B cell (primary cell): ENCODE measurements around the gene IFNLR1. TPM values are rescaled to one million over a fixed set of nuclear protein-coding genes. Genes with fewer than 3 reads are reported as not detected.

ENCODE experiments used
- ATAC-seq: fragments of 200-7000 bp; cut with Tn5 transposase; one replicate; pipeline ENCODE4 v1.10.0; 2021; ENCODE audit warnings: low read depth, mild to moderate bottlenecking, moderate number of reproducible peaks, moderate library complexity
- CTCF ChIA-PET: fragments of 350-600 bp; sonication (Branson Sonifier 250); formaldehyde crosslinking; loops from one replicate; lab custom pipeline; 2021; ENCODE audit warnings: antibody characterized with exemption, inconsistent platforms; lab: Charles Lee
- POLR2A ChIA-PET: fragments of 350-600 bp; sonication (Branson Sonifier 250); formaldehyde crosslinking; loops from one replicate; lab custom pipeline; 2021; ENCODE audit warnings: antibody characterized with exemption; lab: Charles Lee
- DNase-seq: peaks from one replicate; pipeline ENCODE4 v3.0.0; 2013
- H2AFZ ChIP-seq: 2 replicates; pipeline ENCODE4 v1.6.1; 2012; ENCODE audit warnings: mild to moderate bottlenecking, low read depth, low read length; ENCODE audit not compliant: insufficient read depth, poor library complexity, severe bottlenecking
- H3K27ac ChIP-seq, 2 donors: 1 replicate in 1 of 2; 2 replicates in 1 of 2; pipeline ENCODE4 v1.5.1; 2012 to 2013; ENCODE audit warnings: low read length in 2 of 2, mild to moderate bottlenecking in 2 of 2, moderate library complexity in 1 of 2
- H3K27me3 ChIP-seq, 4 experiments: fragments of 200-600 bp in 1 of 4; sonication (generic) in 1 of 4; replicated peaks in 1 of 4; 1 replicate in 2 of 4; 2 replicates in 2 of 4; pipeline versions ENCODE4 v1.6.1 to v1.7.0; 2013 to 2016; ENCODE audit warnings: low read length in 3 of 4, mild to moderate bottlenecking in 2 of 4, mixed read lengths in 1 of 4, moderate library complexity in 1 of 4; ENCODE audit not compliant: insufficient read depth in 4 of 4, control insufficient read depth in 3 of 4; ENCODE audit errors: control extremely low read depth in 1 of 4
- H3K36me3 ChIP-seq, 2 experiments: replicated peaks in 1 of 2; 1 replicate in 1 of 2; 2 replicates in 1 of 2; pipeline versions ENCODE4 v1.6.1 to v1.7.1; 2013; ENCODE audit warnings: low read length in 1 of 2; ENCODE audit not compliant: insufficient read depth in 2 of 2, control insufficient read depth in 1 of 2; ENCODE audit errors: control extremely low read depth in 1 of 2, extremely low read depth in 1 of 2
- H3K4me1 ChIP-seq, 2 donors: fragments of 200-600 bp in 1 of 2; sonication (generic) in 1 of 2; 1 replicate in 1 of 2; 2 replicates in 1 of 2; pipeline versions ENCODE4 v1.5.1 to v1.6.1; 2013 to 2017; ENCODE audit warnings: low read length in 2 of 2; ENCODE audit not compliant: control insufficient read depth in 2 of 2, insufficient read depth in 2 of 2
- H3K4me2 ChIP-seq: replicated peaks from 2 replicates; pipeline ENCODE3; 2012; ENCODE audit warnings: mild to moderate bottlenecking, low read depth, low read length; ENCODE audit not compliant: poor library complexity, severe bottlenecking
- H3K4me3 ChIP-seq, 5 experiments: fragments of 200-600 bp in 1 of 5; sonication (generic) in 1 of 5; 1 replicate in 3 of 5; 2 replicates in 2 of 5; pipeline versions ENCODE4 v1.5.1 to v1.7.0; 2011 to 2016; ENCODE audit warnings: low read length in 4 of 5, mild to moderate bottlenecking in 4 of 5, low read depth in 2 of 5, control low read depth in 1 of 5, moderate library complexity in 1 of 5; ENCODE audit not compliant: insufficient read depth in 1 of 5; ENCODE audit errors: control extremely low read depth in 1 of 5, extremely low read depth in 1 of 5
- H3K79me2 ChIP-seq: fragments of 200-600 bp; sonication (generic); one replicate; pipeline ENCODE4 v1.6.0; 2016; ENCODE audit warnings: low read length; ENCODE audit not compliant: control insufficient read depth, insufficient read depth
- H3K9ac ChIP-seq: fragments of 200-600 bp; sonication (generic); 2 replicates; pipeline ENCODE4 v1.6.1; 2017; ENCODE audit warnings: mild to moderate bottlenecking, low read length, moderate library complexity
- H3K9me3 ChIP-seq, 3 donors: one replicate each; pipeline versions ENCODE4 v1.6.1 to v1.7.1; 2013; ENCODE audit warnings: low read length in 2 of 3; ENCODE audit not compliant: control insufficient read depth in 2 of 3, insufficient read depth in 1 of 3; ENCODE audit errors: control extremely low read depth in 1 of 3
- H4K20me1 ChIP-seq: 2 replicates; pipeline ENCODE4 v1.6.0; 2012; ENCODE audit warnings: mild to moderate bottlenecking, low read length; ENCODE audit not compliant: insufficient read depth, control insufficient read depth, poor library complexity, severe bottlenecking
- H3K27ac Mint-ChIP-seq: one replicate; pipeline ENCODE4 v1.8.0; 2021; ENCODE audit warnings: mixed read lengths
- H3K27me3 Mint-ChIP-seq: one replicate; pipeline ENCODE4 v1.8.0; 2021; ENCODE audit warnings: mixed read lengths
- H3K4me1 Mint-ChIP-seq: one replicate; pipeline ENCODE4 v1.8.0; 2021; ENCODE audit warnings: mixed read lengths
- H3K4me3 Mint-ChIP-seq: one replicate; pipeline ENCODE4 v1.8.0; 2021; ENCODE audit warnings: mixed read lengths
- H3K9me3 Mint-ChIP-seq: one replicate; pipeline ENCODE4 v1.8.0; 2022; ENCODE audit warnings: mixed read lengths; ENCODE audit not compliant: insufficient read depth
- EZH2 ChIP-seq: IDR thresholded peaks from 2 replicates; pipeline ENCODE4 v1.6.1; 2012; ENCODE audit warnings: borderline replicate concordance, low read depth, mild to moderate bottlenecking, moderate library complexity, low read length; ENCODE audit not compliant: insufficient read depth, poor library complexity, severe bottlenecking
- WGBS: methylation state at CpG from one replicate; pipeline ENCODE4 v1.1.5; 2013; ENCODE audit warnings: missing lambda C conversion rate; ENCODE audit not compliant: insufficient coverage; 5-methylcytosine and 5-hydroxymethylcytosine counted together
- intact Hi-C: fragments of 100-400 bp; cut with micrococcal nuclease; formaldehyde crosslinking; loops from one replicate; pipeline ENCODE4 v1.10.0; 2022
- polyA plus RNA-seq: library from polyadenylated mRNA; depleted of rRNA; stranded (reverse); fragments of >200 nt; gene quantifications from 2 replicates; pipeline ENCODE4 v1.2.3, GENCODE V29; 2012
- total RNA-seq, 2 donors: library from RNA; stranded (reverse); fragments of 120-200 nt in 1 of 2; gene quantifications; 1 replicate in 1 of 2; 2 replicates in 1 of 2; pipeline versions ENCODE4 v1.2.3 to v1.2.4, GENCODE V29; 2013 to 2022
- TF ChIP-seq, protein P1 (sequence below): fragments of 200-600 bp; IDR thresholded peaks from one replicate; pipeline ENCODE4 v1.8.0; 2022; ENCODE audit warnings: antibody characterized with exemption, mild to moderate bottlenecking

IFNLR1 gene
- total and polyA plus RNA-seq, 2 donors (not counting 1 experiment from before 2014, with no cell fraction given): 14.7 to 39.7 TPM

DNA sequence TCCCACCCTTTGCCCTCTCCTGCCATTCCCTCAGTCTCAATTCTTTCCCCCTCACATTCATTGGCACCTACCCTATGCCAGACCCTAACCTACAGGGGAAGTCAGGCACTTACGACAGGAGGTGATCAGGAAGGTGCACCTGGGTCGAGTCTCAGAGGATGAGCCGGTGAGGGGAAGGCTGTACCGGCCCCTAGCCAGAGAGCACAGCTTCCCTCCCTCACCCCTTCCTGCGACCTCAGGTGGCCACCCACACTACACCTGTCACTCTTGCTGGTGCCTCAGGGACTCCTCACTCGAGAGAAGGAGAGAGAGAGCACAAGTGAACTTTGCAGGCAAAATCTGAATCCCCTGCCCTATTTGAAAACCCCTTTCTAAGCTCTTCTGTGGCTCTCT lies 73.5 kb downstream of the IFNLR1 start:
- H3K4me3 Mint-ChIP-seq: no peak overlapping the region
- CTCF ChIA-PET: no interaction called here
- H3K27ac ChIP-seq: no peak overlapping the region
- H3K4me1 Mint-ChIP-seq: peaks cover 8% of the 10 kb centered on the region
- H3K27me3 Mint-ChIP-seq: peaks cover 35% of the 10 kb centered on the region
- no peaks in the 10 kb centered on the region for H3K9me3 ChIP-seq
- ATAC-seq: no peak
- intact Hi-C loops: loop anchor here (2.0 kb wide), 1 partner anchor 341 kb away; no protein-coding TSS in a partner anchor
- WGBS: 81% methylated on average over 3 of the region's 6 CpGs
- H3K4me3 ChIP-seq: no peak overlapping the region
- peaks cover 5 to 8% of the 10 kb centered on the region in 2 donors for H3K4me1 ChIP-seq
- no peak overlapping the region for H3K4me2 ChIP-seq
- H2AFZ ChIP-seq: no peak overlapping the region
- no peak for DNase-seq
- H3K27ac Mint-ChIP-seq: no peak overlapping the region
- TF ChIP-seq, protein P1, sequence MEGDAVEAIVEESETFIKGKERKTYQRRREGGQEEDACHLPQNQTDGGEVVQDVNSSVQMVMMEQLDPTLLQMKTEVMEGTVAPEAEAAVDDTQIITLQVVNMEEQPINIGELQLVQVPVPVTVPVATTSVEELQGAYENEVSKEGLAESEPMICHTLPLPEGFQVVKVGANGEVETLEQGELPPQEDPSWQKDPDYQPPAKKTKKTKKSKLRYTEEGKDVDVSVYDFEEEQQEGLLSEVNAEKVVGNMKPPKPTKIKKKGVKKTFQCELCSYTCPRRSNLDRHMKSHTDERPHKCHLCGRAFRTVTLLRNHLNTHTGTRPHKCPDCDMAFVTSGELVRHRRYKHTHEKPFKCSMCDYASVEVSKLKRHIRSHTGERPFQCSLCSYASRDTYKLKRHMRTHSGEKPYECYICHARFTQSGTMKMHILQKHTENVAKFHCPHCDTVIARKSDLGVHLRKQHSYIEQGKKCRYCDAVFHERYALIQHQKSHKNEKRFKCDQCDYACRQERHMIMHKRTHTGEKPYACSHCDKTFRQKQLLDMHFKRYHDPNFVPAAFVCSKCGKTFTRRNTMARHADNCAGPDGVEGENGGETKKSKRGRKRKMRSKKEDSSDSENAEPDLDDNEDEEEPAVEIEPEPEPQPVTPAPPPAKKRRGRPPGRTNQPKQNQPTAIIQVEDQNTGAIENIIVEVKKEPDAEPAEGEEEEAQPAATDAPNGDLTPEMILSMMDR: no peak
- TF ChIP-seq EZH2: no peak
- no peaks in the 10 kb centered on the region for H4K20me1 ChIP-seq
- H3K9ac ChIP-seq: no peak overlapping the region
- POLR2A ChIA-PET: no interaction called here
- no peaks in the 10 kb centered on the region for H3K79me2 ChIP-seq
- H3K36me3 ChIP-seq: no peaks in the 10 kb centered on the region
- H3K27me3 ChIP-seq: peaks cover 0 to 28% (median 4%) of the 10 kb centered on the region in 4 experiments
- no peaks in the 10 kb centered on the region for H3K9me3 Mint-ChIP-seq

DNA sequence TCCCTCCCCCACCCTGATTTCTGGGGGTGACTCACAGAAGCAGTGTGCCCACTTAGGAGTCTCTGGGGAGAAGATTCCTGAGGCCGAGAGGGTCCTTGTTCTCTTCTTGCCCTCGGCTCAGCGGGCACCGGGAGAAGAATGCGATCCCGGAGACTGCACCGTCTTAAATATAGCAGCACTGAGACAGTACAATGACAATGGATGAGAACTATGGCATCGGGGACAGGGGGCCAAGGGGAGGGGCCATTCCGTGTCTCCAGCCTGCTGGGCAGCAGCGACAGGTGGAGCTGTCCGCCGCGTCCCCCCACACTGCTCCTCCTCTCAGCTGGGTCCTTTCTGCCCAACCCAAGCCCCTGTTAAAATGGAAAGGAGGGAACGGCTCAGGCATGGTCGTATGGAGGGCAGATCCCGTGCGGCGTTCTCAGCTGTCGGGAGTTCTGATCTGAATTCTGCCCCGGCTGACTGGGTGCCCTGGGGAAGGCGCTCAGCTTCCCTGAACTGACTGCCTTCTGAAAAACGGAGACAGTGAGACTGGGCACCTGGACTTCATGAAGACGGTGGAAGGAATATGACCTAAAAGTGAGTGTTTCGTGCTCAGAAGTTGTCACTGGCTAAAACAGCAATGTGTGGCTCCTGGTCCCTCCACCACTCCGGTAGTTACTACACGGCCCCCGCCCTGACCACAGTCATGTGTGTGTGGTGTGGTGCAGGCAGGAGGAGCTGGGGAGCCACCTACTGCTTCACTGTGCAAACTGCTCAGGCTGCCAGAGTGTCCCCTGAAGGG lies 74.9 kb downstream of the IFNLR1 start, which contains the start of gene MYOM3:
TSS of gene MYOM3 (minus strand) at position 140 of the 784 bp plus-strand sequence. CDS start 3,499 bp downstream, outside the sequence.
- POLR2A ChIA-PET: no interaction called here
- Histone ChIP-seq H3K4me2 (peak within 1 kb of the TSS; percentile 46), H3K9me3 (no peaks in the 10 kb centered on the region)

More for the DNA sequence above, 74.9 kb downstream of the IFNLR1 start, which contains the start of gene MYOM3:
- ATAC-seq (peak; percentile 68), DNase-seq (peak; percentile 50)
- H3K79me2 ChIP-seq: no peaks in the 10 kb centered on the region
- H2AFZ ChIP-seq: peak within 1 kb of the TSS; percentile 46
- H3K4me3 Mint-ChIP-seq: peak within 1 kb of the TSS; percentile 19
- no peak within 1 kb of the TSS for H3K27ac ChIP-seq
- H3K27me3 Mint-ChIP-seq: peaks cover 25% of the 10 kb centered on the region
- no peak within 1 kb of the TSS for H3K9ac ChIP-seq
- H3K36me3 ChIP-seq: no peaks in the 10 kb centered on the region
- no peaks in the 10 kb centered on the region for H4K20me1 ChIP-seq
- TF ChIP-seq, protein P1: no peak
- no peak for TF ChIP-seq EZH2
- WGBS: 45% methylated on average over 22 of the region's 27 CpGs
- H3K27me3 ChIP-seq: peaks cover 0 to 28% (median 2%) of the 10 kb centered on the region in 4 experiments
- no peaks in the 10 kb centered on the region for H3K9me3 Mint-ChIP-seq
- CTCF ChIA-PET: no interaction called here
- H3K4me3 ChIP-seq: peak within 1 kb of the TSS in 1 of 5 experiments; percentile 9
- intact Hi-C loops: loop anchor here (2.0 kb wide), 1 partner anchor 339 kb away; no protein-coding TSS in a partner anchor
- H3K4me1 Mint-ChIP-seq: peaks cover 8% of the 10 kb centered on the region
- H3K27ac Mint-ChIP-seq: no peak within 1 kb of the TSS
- peaks cover 5 to 8% of the 10 kb centered on the region in 2 donors for H3K4me1 ChIP-seq
